Thymus (tissue), 11 donors: ENCODE measurements around the gene MELK. TPM values are rescaled to one million over a fixed set of nuclear protein-coding genes. Genes with fewer than 3 reads are reported as not detected.
A peak's percentile ranks its signal among the peaks of the same experiment; 100 is the strongest.

Experiments used
- DNase-seq, 9 donors: peaks; one replicate each; pipeline ENCODE4 v3.0.0-alpha.2; 2013; ENCODE audit warnings: low spot score in 9 of 9, low read depth in 6 of 9, missing footprints in 1 of 9
- H3K27ac ChIP-seq, 2 donors: one replicate each; pipeline ENCODE4 v1.5.1; 2013; ENCODE audit warnings: control low read depth in 1 of 2, low read depth in 1 of 2, low read length in 1 of 2, mild to moderate bottlenecking in 1 of 2, moderate library complexity in 1 of 2
- H3K27me3 ChIP-seq, 2 donors: one replicate each; pipeline ENCODE4 v1.5.1; 2013; ENCODE audit warnings: low read length in 1 of 2; ENCODE audit not compliant: control insufficient read depth in 2 of 2, insufficient read depth in 1 of 2
- H3K36me3 ChIP-seq, 2 donors: one replicate each; pipeline ENCODE4 v1.5.1; 2013; ENCODE audit warnings: low read length in 1 of 2, mild to moderate bottlenecking in 1 of 2, moderate library complexity in 1 of 2; ENCODE audit not compliant: control insufficient read depth in 2 of 2, insufficient read depth in 2 of 2
- H3K4me1 ChIP-seq, 2 donors: one replicate each; pipeline ENCODE4 v1.5.1; 2013; ENCODE audit warnings: low read length in 2 of 2; ENCODE audit not compliant: control insufficient read depth in 2 of 2, insufficient read depth in 2 of 2
- H3K4me3 ChIP-seq, 2 donors: one replicate each; pipeline ENCODE4 v1.5.1; 2013; ENCODE audit warnings: low read length in 2 of 2, control low read depth in 1 of 2, mild to moderate bottlenecking in 1 of 2
- H3K9me3 ChIP-seq, 2 donors: one replicate each; pipeline ENCODE4 v1.5.1; 2013; ENCODE audit warnings: low read length in 1 of 2, mild to moderate bottlenecking in 1 of 2; ENCODE audit not compliant: control insufficient read depth in 2 of 2, insufficient read depth in 1 of 2
- WGBS: extraction: QIAGEN DNeasy Blood & Tissue Kit; methylation state at CpG from one replicate; pipeline ENCODE4 v1.1.7; 2013; 5-methylcytosine and 5-hydroxymethylcytosine counted together
- polyA plus RNA-seq: library from polyadenylated mRNA; stranded (reverse); fragments of 200-250 nt; gene quantifications from one replicate; pipeline ENCODE4 v1.2.3, GENCODE V29; 2013
- total RNA-seq: library from RNA; stranded (reverse); fragments of 120-200 nt; gene quantifications from one replicate; pipeline ENCODE4 v1.2.4, GENCODE V29; 2013
- donor health status: healthy.

MELK gene
- total and polyA plus RNA-seq, 2 donors: 3.4 to 26.5 TPM

DNA sequence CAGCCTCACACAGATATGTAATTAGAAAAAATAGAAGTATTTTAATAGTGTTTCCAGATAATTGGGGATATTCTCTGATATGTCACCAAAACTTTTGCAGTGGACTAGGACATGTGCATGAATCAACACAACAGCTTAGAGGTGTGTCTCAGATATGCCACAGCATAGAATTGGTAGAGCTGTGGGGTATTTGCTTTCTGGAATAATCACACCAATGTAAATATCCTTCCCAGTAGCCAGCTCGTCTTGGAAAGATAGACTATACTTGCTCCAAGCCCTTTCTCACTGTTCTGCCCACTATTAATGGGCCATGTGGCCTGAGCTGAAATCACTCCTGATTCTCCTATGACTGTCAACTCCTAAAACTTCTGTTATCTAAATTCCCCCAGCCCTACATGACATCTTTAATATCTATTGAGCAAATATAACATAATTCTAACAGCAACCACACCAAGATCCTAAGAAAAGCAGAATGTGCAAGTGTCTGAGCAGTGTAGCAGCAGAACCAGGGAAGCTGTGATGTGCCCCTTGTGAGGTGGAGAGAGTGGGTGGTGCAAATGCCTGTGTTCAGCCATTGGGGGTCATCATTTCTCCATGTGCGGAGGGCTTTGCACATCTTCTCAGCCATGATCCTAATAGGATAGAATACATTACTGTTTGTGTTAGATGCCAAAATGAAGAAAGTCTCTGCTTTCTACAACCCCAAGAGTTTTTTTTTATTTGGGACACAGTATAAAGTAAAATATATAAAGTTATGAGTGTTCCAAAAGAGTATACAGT lies 65.0 kb downstream of the MELK start:
- H3K4me1 ChIP-seq: no peaks in the 10 kb centered on the region
- H3K27me3 ChIP-seq: no peaks in the 10 kb centered on the region
- H3K27ac ChIP-seq: no peak overlapping the region
- H3K36me3 ChIP-seq: peaks cover 4 to 44% of the 10 kb centered on the region in 2 donors
- H3K4me3 ChIP-seq: no peak overlapping the region
- H3K9me3 ChIP-seq: no peaks in the 10 kb centered on the region
- DNase-seq: no peak
- WGBS: 98% methylated on average over 2 of the region's 2 CpGs

DNA sequence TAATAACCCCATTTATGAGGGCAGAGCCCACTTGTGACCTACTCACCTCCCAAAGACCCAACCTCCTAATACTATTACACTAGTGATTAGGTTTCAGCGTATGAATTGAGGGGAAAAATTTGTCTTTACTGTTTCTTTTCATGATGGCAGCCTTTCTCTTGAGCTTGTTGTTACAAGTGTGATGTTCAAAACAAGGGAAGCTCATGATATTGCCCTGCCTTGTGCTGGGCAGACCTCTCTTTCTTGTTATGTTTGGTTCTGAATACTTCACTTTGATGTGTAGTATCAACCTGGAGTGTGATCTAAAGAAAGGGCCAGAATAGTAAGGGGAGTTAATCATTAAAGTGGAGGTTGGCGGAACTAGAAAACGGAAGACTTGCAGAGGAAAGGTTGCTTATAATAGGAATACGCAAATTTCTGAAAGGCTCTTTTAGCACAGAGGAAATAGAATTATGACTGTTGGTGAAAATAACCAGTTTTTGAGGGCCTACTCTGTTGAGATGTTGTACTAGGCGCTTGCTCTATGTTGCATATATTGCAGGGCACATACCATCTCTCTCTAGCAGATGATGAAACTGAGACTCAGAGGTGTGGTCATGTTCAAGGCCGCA lies 68.2 kb downstream of the MELK start:
- Histone ChIP-seq H3K9me3 (no peaks in the 10 kb centered on the region), H3K27ac (no peak overlapping the region), H3K4me3 (no peak overlapping the region), H3K27me3 (no peaks in the 10 kb centered on the region), H3K4me1 (no peaks in the 10 kb centered on the region), H3K36me3 (peaks cover 4 to 25% of the 10 kb centered on the region in 2 donors)
- 98% methylated on average over 6 of the region's 6 CpGs for WGBS
- DNase-seq: no peak

DNA sequence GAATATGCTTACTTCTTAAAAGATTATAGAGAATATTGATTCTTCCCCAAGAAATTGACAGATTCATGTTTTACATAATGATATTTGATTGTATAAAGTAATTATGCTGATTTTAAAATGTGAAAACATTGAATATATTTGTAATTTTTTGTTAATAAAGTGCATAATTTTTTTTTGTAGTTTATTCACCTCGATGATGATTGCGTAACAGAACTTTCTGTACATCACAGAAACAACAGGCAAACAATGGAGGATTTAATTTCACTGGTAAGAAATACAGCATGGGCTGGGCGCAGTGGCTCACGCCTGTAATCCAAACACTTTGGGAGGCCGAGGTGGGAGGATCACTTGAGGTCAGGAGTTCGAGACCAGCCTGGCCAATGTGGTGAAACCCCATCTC lies 70.1 kb downstream of the MELK start:
- no peaks in the 10 kb centered on the region for H3K27me3 ChIP-seq
- DNase-seq: no peak
- H3K4me1 ChIP-seq: no peaks in the 10 kb centered on the region
- H3K4me3 ChIP-seq: no peak overlapping the region
- H3K9me3 ChIP-seq: no peaks in the 10 kb centered on the region
- H3K27ac ChIP-seq: no peak overlapping the region
- peaks cover 9 to 29% of the 10 kb centered on the region in 2 donors for H3K36me3 ChIP-seq
- WGBS: 98% methylated on average over 6 of the region's 6 CpGs

DNA sequence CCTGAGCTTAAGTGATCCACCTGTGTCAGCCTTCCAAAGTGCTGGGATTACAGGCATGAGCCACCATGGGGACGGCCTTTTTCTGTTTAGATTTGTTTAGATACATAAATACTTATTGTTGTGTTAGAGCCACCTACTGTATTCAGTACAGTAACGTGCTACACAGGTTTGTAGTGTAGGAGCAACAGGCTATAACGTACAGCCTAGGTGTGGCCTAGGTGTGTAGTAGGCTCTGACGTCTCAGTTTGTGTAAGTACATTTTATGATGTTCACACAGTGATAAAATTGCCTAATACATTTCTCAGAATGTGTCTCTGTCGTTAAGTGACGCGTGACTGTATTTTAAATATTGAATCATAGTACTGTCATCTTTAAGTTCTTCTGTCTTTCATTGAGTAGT lies 84.1 kb downstream of the MELK start:
- peaks cover 23 to 37% of the 10 kb centered on the region in 2 donors for H3K36me3 ChIP-seq

DNA sequence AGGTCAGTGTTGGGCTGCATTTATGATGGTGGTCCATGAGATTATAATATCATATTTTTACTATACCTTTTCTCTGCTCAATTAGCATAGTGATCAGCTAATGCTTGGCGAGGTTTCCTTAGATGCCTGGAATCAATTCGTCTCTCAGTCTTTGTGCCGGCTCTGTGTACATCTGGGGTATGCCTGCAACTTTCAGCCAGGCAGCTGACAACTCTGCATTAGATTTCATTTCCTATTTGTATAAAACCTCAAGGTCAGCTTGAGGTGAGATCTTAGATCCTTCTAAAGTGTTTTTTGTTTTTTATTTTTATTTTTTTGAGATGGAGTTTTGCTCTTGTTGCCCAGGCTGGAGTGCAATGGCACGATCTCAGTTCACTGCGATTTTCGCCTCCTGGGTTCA lies 86.8 kb downstream of the MELK start:
- H3K4me1 ChIP-seq: no peaks in the 10 kb centered on the region
- H3K27ac ChIP-seq: no peak overlapping the region
- peaks cover 20 to 28% of the 10 kb centered on the region in 2 donors for H3K36me3 ChIP-seq
- H3K27me3 ChIP-seq: no peaks in the 10 kb centered on the region
- no peaks in the 10 kb centered on the region for H3K9me3 ChIP-seq
- H3K4me3 ChIP-seq: no peak overlapping the region
- WGBS: 95% methylated on average over 6 of the region's 6 CpGs
- DNase-seq: no peak

More for the DNA sequence above, 84.1 kb downstream of the MELK start:
- Histone ChIP-seq H3K9me3 (no peaks in the 10 kb centered on the region), H3K4me3 (no peak overlapping the region), H3K27me3 (no peaks in the 10 kb centered on the region), H3K27ac (no peak overlapping the region), H3K4me1 (no peaks in the 10 kb centered on the region)
- DNase-seq: no peak
- WGBS: 99% methylated on average over 7 of the region's 7 CpGs

DNA sequence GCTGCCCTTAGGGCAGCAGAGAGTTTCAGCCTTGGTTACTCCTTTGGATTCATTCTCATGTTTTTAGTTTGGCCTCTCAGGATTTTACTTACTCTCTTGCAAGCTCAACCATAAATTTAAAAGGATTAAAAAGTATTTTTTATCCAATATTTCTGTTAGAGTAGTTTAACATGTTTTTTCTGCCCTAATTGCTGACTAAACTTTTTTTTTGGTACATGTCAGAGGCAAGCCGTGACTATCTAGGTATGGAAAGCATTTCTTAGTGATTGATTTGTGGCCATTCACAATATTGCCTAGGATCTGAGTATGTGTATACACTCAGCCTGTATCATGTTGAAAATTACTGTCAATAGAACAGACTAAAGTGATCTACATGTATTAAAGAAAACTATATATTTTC lies 92.1 kb downstream of the MELK start:
- Histone ChIP-seq H3K9me3 (no peaks in the 10 kb centered on the region), H3K27ac (no peak overlapping the region), H3K4me3 (no peak overlapping the region), H3K36me3 (peaks cover 21 to 24% of the 10 kb centered on the region in 2 donors), H3K27me3 (no peaks in the 10 kb centered on the region), H3K4me1 (no peaks in the 10 kb centered on the region)
- no peak for DNase-seq
- WGBS: 96% methylated on average over 1 of the region's 1 CpG

DNA sequence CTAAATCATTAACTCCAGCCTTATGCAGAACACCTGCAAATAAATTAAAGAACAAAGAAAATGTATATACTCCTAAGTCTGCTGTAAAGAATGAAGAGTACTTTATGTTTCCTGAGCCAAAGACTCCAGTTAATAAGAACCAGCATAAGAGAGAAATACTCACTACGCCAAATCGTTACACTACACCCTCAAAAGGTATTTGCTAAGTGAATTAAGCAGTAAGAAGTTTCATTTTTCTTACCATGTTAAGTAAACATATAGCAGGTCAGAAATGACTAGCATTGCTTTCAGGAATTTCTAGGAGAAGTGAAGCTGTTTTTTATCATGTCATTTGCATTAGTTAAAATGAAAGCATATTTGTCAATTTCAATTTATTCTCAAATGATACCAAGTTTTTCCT lies 92.7 kb downstream of the MELK start:
- 92% methylated on average over 2 of the region's 2 CpGs for WGBS
- no peak overlapping the region for H3K27ac ChIP-seq
- no peak for DNase-seq
- no peaks in the 10 kb centered on the region for H3K4me1 ChIP-seq
- no peaks in the 10 kb centered on the region for H3K27me3 ChIP-seq
- H3K36me3 ChIP-seq: peaks cover 21 to 22% of the 10 kb centered on the region in 2 donors
- H3K4me3 ChIP-seq: no peak overlapping the region
- H3K9me3 ChIP-seq: no peaks in the 10 kb centered on the region

DNA sequence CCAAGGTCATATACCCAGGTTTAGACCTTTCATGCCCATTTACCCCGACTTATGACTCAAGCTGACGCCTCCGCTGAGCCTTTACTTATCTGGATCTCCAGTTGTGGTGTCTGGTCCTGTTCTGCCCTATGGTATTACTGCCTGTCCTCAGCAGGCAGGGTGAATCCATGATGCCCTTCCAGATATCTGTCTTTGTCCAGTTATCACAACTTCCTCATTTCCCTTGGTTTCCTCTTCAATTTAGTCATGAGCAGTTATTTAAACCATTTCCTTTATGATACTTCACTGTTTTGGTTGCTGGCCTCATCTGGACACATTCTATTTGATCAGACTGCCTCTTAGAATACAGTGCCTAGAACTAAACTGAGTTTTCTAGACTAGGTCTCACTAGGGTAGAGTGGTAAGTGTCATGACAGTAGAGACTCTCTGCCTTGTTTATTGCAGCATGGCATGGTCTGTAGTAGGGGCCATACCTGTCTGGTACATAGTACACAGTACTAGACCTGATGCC lies 93.3 kb downstream of the MELK start:
- H3K4me1 ChIP-seq: no peaks in the 10 kb centered on the region
- H3K27ac ChIP-seq: no peak overlapping the region
- 88% methylated on average over 3 of the region's 3 CpGs for WGBS
- H3K27me3 ChIP-seq: no peaks in the 10 kb centered on the region
- no peak overlapping the region for H3K4me3 ChIP-seq
- DNase-seq: peak in 1 of 9 donors; percentile 5
- H3K36me3 ChIP-seq: peaks cover 24 to 26% of the 10 kb centered on the region in 2 donors
- no peaks in the 10 kb centered on the region for H3K9me3 ChIP-seq

DNA sequence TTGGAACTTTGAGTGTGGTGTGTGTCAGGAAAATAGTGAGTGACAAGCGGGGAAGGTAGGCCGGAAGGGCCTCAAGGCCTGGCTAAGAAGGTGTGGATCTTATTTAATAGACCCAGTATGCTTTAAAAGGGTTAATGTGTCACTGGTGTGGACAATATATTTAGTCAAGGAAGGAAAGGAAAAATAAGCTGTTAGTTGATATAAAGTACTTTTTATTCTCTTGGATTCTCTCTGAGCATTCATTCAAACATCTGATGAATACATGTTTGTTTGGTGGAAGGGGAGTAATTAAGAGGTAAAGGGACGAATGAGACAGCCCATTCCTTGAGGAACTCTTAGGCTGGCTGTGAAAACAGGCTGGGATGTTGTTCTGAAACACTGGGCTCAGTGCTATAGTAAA lies 98.9 kb downstream of the MELK start:
- 98% methylated on average over 3 of the region's 3 CpGs for WGBS
- Histone ChIP-seq H3K9me3 (no peaks in the 10 kb centered on the region), H3K27ac (no peak overlapping the region), H3K4me1 (no peaks in the 10 kb centered on the region), H3K36me3 (peaks cover 14 to 47% of the 10 kb centered on the region in 2 donors), H3K4me3 (no peak overlapping the region), H3K27me3 (no peaks in the 10 kb centered on the region)
- no peak for DNase-seq
